Measurements from ENCODE around the gene ZFP42.

The ZFP42 gene

GRCh38 chr4:188018262-188018661 is 22.7 kb downstream of the ZFP42 start:
- Histone ChIP-seq H3K9me2 (replicated peaks; ENCODE audit: control insufficient read depth, low read length) (no peaks in the 10 kb centered on the region), H3K27me3 (ENCODE audit: control insufficient read depth, low read length) (no peaks in the 10 kb centered on the region), H4K20me1 (ENCODE audit: control insufficient read depth, insufficient read depth, low read depth, low read length) (no peaks in the 10 kb centered on the region), H3K27ac (ENCODE audit: low read depth, low read length) (no peak overlapping the region), H3K4me1 (ENCODE audit: control insufficient read depth, low read length) (no peaks in the 10 kb centered on the region), H3K9me3 (ENCODE audit: control insufficient read depth, insufficient read depth, low read length) (no peaks in the 10 kb centered on the region), H3F3A (ENCODE audit: control insufficient read depth, insufficient read depth) (no peaks in the 10 kb centered on the region), H3K36me3 (ENCODE audit: control insufficient read depth, low read length) (no peaks in the 10 kb centered on the region), H3K79me2 (ENCODE audit: control insufficient read depth, low read length) (no peaks in the 10 kb centered on the region), H3K4me2 (ENCODE audit: low read length) (no peak overlapping the region), H3K4me3 (ENCODE audit: low read length) (no peak overlapping the region)
- TF ChIP-seq EZH2phosphoT487 (IDR thresholded peaks at IDR 0.05; ENCODE audit: borderline replicate concordance, low read length) (no peak), CTCF (IDR thresholded peaks at IDR 0.05; ENCODE audit: low read depth, low read length, poor library complexity, severe bottlenecking) (no peak)

GRCh38 chr4:188021548-188022249 is 26.1 kb downstream of the ZFP42 start:
- H3K4me3 ChIP-seq (ENCODE audit: low read length) = no peak overlapping the region
- no peaks in the 10 kb centered on the region for H3F3A ChIP-seq (ENCODE audit: control insufficient read depth, insufficient read depth)
- no peaks in the 10 kb centered on the region for H4K20me1 ChIP-seq (ENCODE audit: control insufficient read depth, insufficient read depth, low read depth, low read length)
- no peaks in the 10 kb centered on the region for H3K4me1 ChIP-seq (ENCODE audit: control insufficient read depth, low read length)
- H3K4me2 ChIP-seq (ENCODE audit: low read length) = no peak overlapping the region
- H3K9me2 ChIP-seq (replicated peaks; ENCODE audit: control insufficient read depth, low read length) = no peaks in the 10 kb centered on the region
- no peak overlapping the region for H3K27ac ChIP-seq (ENCODE audit: low read depth, low read length)
- H3K9me3 ChIP-seq (ENCODE audit: control insufficient read depth, insufficient read depth, low read length) = no peaks in the 10 kb centered on the region
- no peaks in the 10 kb centered on the region for H3K36me3 ChIP-seq (ENCODE audit: control insufficient read depth, low read length)
- TF ChIP-seq EZH2phosphoT487 (IDR thresholded peaks at IDR 0.05; ENCODE audit: borderline replicate concordance, low read length) = no peak
- no peak for TF ChIP-seq CTCF (IDR thresholded peaks at IDR 0.05; ENCODE audit: low read depth, low read length, poor library complexity, severe bottlenecking)
- no peaks in the 10 kb centered on the region for H3K79me2 ChIP-seq (ENCODE audit: control insufficient read depth, low read length)
- no peaks in the 10 kb centered on the region for H3K27me3 ChIP-seq (ENCODE audit: control insufficient read depth, low read length)

GRCh38 chr4:188023682-188024081 is 28.1 kb downstream of the ZFP42 start:
- Histone ChIP-seq H3K9me3 (ENCODE audit: control insufficient read depth, insufficient read depth, low read length) (no peaks in the 10 kb centered on the region), H3K36me3 (ENCODE audit: control insufficient read depth, low read length) (no peaks in the 10 kb centered on the region), H3K79me2 (ENCODE audit: control insufficient read depth, low read length) (no peaks in the 10 kb centered on the region), H3K27ac (ENCODE audit: low read depth, low read length) (no peak overlapping the region), H3K4me1 (ENCODE audit: control insufficient read depth, low read length) (no peaks in the 10 kb centered on the region), H4K20me1 (ENCODE audit: control insufficient read depth, insufficient read depth, low read depth, low read length) (no peaks in the 10 kb centered on the region), H3K27me3 (ENCODE audit: control insufficient read depth, low read length) (no peaks in the 10 kb centered on the region), H3K4me2 (ENCODE audit: low read length) (no peak overlapping the region), H3K4me3 (ENCODE audit: low read length) (no peak overlapping the region), H3F3A (ENCODE audit: control insufficient read depth, insufficient read depth) (no peaks in the 10 kb centered on the region), H3K9me2 (replicated peaks; ENCODE audit: control insufficient read depth, low read length) (no peaks in the 10 kb centered on the region)
- TF ChIP-seq EZH2phosphoT487 (IDR thresholded peaks at IDR 0.05; ENCODE audit: borderline replicate concordance, low read length) = no peak
- TF ChIP-seq CTCF (IDR thresholded peaks at IDR 0.05; ENCODE audit: low read depth, low read length, poor library complexity, severe bottlenecking) = no peak
